Anterior cingulate cortex (tissue), 58 donors: ENCODE data around the gene MRPL10.
A peak's percentile ranks its signal among the peaks of the same experiment; 100 is the strongest.

Experiments
- DNase-seq, 58 donors: peaks; one replicate each; lab custom pipeline; 2025; lab: John Stamatoyannopoulos, UW

MRPL10 gene

GRCh38 chr17:47831003-47831933, at the start of gene MRPL10, which contains the start of gene LRRC46:
MRPL10 (minus strand) TSS chr17:47831541; CDS start chr17:47831511, 30 bp downstream.
LRRC46 (plus strand) TSS chr17:47831670; CDS start chr17:47831990, 320 bp downstream.
- DNase-seq, result peak; percentile 31 to 94 (median 88)

GRCh38 chr17:47879776-47880454, 48.6 kb upstream of the MRPL10 start:
- no peak for DNase-seq

- no peak for DNase-seq
These were observed 47.8 kb upstream of the MRPL10 start for GRCh38 chr17:47879028-47879585.

GRCh38 chr17:47878203-47879027, 47.1 kb upstream of the MRPL10 start:
- no peak for DNase-seq

- DNase-seq, result no peak
These were observed 46.2 kb upstream of the MRPL10 start for GRCh38 chr17:47877368-47878034.

GRCh38 chr17:47875011-47875985, 44.0 kb upstream of the MRPL10 start:
- no peak for DNase-seq

- no peak for DNase-seq
These were observed 42.1 kb upstream of the MRPL10 start for GRCh38 chr17:47873200-47874090.

- no peak for DNase-seq
These were observed 41.4 kb upstream of the MRPL10 start for GRCh38 chr17:47872651-47873161.

GRCh38 chr17:47872019-47872650, 40.8 kb upstream of the MRPL10 start:
- DNase-seq, result no peak

- DNase-seq, result no peak
These were observed 39.7 kb upstream of the MRPL10 start for GRCh38 chr17:47871048-47871447.

- DNase-seq, result no peak
These were observed 38.7 kb upstream of the MRPL10 start for GRCh38 chr17:47870056-47870455.

GRCh38 chr17:47869114-47869513, 37.8 kb upstream of the MRPL10 start:
- DNase-seq, result no peak

- DNase-seq, result no peak
These were observed 36.6 kb upstream of the MRPL10 start for GRCh38 chr17:47867813-47868533.

GRCh38 chr17:47866941-47867340, 35.6 kb upstream of the MRPL10 start:
- DNase-seq, result no peak

- DNase-seq, result no peak
These were observed 33.5 kb upstream of the MRPL10 start for GRCh38 chr17:47864791-47865216.
